WTC11 (cell line): ENCODE results near the gene ITM2C.

Experiments used
- EMX1 ChIP-seq: fragments of 250-450 bp; sonication (Bioruptor Pico); IDR thresholded peaks from 2 replicates; pipeline ENCODE4 v1.8.0; 2021; ENCODE audit warnings: mild to moderate bottlenecking
- JUN ChIP-seq: sonication (generic); formaldehyde crosslinking; IDR thresholded peaks from 2 replicates; pipeline ENCODE4 v1.8.0; 2023; ENCODE audit warnings: mild to moderate bottlenecking, missing genetic modification reagents
- NFYB ChIP-seq: sonication (generic); formaldehyde crosslinking; conservative IDR thresholded peaks from 2 replicates; pipeline ENCODE4 v1.8.0; 2022; ENCODE audit warnings: low read depth, missing genetic modification reagents
- NR1H2 ChIP-seq: sonication (generic); formaldehyde crosslinking; IDR thresholded peaks from 2 replicates; pipeline ENCODE4 v1.9.0; 2021; ENCODE audit warnings: mild to moderate bottlenecking, moderate library complexity, missing genetic modification reagents
- SMAD3 ChIP-seq: sonication (generic); formaldehyde crosslinking; IDR thresholded peaks from 2 replicates; pipeline ENCODE4 v1.8.0; 2022; ENCODE audit warnings: missing genetic modification reagents, mild to moderate bottlenecking, borderline replicate concordance
- ZNF263 ChIP-seq: sonication (generic); formaldehyde crosslinking; IDR thresholded peaks from 2 replicates; pipeline ENCODE4 v1.8.1; 2022; ENCODE audit warnings: low read depth, mild to moderate bottlenecking, moderate library complexity, missing genetic modification reagents
- TF ChIP-seq, protein P1 (sequence below): fragments of 200-600 bp; IDR thresholded peaks from 2 replicates; pipeline ENCODE4 v1.8.0; 2022; ENCODE audit warnings: antibody characterized with exemption
- TF ChIP-seq, protein P2 (sequence below): sonication (generic); formaldehyde crosslinking; conservative IDR thresholded peaks from 2 replicates; pipeline ENCODE4 v1.8.1; 2023; ENCODE audit warnings: mild to moderate bottlenecking, low read depth, missing genetic modification reagents, moderate library complexity
- TF ChIP-seq, protein P3 (sequence below): sonication (generic); formaldehyde crosslinking; IDR thresholded peaks from 2 replicates; pipeline ENCODE4 v1.8.1; 2023; ENCODE audit warnings: mild to moderate bottlenecking, missing genetic modification reagents, moderate library complexity
- TF ChIP-seq, protein P4 (sequence below): sonication (generic); formaldehyde crosslinking; IDR thresholded peaks from 2 replicates; pipeline ENCODE4 v1.8.1; 2023; ENCODE audit warnings: mild to moderate bottlenecking, missing genetic modification reagents

DNA sequence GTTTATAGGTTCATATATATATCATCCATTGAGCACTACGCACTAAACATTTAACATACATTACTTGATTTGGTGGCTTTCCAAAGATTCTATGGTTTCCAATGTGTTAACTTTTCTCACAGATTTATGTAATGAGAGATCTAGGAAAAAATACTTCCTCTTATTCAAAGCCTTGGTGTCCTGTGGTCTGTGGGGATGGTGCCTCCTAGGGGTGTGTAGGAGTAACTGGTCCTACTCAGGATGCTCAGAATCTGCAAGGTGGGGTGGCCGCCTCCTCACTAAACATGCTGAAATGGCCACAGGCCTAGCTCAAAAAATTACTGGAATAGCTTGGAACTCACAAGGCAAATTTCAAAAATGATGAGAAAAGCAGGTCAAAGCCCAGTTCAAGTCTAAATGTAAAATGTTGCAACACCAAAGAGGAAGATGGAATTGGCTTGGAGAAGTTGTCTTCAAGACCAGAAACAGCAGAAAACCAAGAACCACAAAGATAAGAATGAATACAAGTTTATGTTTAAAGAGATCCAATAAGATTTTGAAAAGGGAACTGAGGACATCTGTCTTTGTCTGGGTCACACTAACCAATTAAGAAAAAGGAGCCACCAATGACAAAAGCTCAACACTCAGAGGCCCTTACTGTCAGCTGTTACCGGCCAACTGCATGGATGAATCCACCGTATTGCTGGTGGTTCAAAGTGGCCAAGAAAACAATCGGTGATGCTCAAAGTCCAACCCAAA lies 48.8 kb downstream of the ITM2C start:
- TF ChIP-seq, protein P1, sequence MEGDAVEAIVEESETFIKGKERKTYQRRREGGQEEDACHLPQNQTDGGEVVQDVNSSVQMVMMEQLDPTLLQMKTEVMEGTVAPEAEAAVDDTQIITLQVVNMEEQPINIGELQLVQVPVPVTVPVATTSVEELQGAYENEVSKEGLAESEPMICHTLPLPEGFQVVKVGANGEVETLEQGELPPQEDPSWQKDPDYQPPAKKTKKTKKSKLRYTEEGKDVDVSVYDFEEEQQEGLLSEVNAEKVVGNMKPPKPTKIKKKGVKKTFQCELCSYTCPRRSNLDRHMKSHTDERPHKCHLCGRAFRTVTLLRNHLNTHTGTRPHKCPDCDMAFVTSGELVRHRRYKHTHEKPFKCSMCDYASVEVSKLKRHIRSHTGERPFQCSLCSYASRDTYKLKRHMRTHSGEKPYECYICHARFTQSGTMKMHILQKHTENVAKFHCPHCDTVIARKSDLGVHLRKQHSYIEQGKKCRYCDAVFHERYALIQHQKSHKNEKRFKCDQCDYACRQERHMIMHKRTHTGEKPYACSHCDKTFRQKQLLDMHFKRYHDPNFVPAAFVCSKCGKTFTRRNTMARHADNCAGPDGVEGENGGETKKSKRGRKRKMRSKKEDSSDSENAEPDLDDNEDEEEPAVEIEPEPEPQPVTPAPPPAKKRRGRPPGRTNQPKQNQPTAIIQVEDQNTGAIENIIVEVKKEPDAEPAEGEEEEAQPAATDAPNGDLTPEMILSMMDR = 0 out of 2 replicates have a peak, but pooled peaks have one; percentile 25
- TF ChIP-seq, protein P2, sequence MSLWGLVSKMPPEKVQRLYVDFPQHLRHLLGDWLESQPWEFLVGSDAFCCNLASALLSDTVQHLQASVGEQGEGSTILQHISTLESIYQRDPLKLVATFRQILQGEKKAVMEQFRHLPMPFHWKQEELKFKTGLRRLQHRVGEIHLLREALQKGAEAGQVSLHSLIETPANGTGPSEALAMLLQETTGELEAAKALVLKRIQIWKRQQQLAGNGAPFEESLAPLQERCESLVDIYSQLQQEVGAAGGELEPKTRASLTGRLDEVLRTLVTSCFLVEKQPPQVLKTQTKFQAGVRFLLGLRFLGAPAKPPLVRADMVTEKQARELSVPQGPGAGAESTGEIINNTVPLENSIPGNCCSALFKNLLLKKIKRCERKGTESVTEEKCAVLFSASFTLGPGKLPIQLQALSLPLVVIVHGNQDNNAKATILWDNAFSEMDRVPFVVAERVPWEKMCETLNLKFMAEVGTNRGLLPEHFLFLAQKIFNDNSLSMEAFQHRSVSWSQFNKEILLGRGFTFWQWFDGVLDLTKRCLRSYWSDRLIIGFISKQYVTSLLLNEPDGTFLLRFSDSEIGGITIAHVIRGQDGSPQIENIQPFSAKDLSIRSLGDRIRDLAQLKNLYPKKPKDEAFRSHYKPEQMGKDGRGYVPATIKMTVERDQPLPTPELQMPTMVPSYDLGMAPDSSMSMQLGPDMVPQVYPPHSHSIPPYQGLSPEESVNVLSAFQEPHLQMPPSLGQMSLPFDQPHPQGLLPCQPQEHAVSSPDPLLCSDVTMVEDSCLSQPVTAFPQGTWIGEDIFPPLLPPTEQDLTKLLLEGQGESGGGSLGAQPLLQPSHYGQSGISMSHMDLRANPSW (CRISPR knock-in tag) = no peak
- TF ChIP-seq NR1H2 (CRISPR knock-in tag) = no peak
- TF ChIP-seq, protein P3, sequence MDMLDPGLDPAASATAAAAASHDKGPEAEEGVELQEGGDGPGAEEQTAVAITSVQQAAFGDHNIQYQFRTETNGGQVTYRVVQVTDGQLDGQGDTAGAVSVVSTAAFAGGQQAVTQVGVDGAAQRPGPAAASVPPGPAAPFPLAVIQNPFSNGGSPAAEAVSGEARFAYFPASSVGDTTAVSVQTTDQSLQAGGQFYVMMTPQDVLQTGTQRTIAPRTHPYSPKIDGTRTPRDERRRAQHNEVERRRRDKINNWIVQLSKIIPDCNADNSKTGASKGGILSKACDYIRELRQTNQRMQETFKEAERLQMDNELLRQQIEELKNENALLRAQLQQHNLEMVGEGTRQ (CRISPR knock-in tag) = no peak
- TF ChIP-seq NFYB (CRISPR knock-in tag) = no peak
- TF ChIP-seq, protein P4, sequence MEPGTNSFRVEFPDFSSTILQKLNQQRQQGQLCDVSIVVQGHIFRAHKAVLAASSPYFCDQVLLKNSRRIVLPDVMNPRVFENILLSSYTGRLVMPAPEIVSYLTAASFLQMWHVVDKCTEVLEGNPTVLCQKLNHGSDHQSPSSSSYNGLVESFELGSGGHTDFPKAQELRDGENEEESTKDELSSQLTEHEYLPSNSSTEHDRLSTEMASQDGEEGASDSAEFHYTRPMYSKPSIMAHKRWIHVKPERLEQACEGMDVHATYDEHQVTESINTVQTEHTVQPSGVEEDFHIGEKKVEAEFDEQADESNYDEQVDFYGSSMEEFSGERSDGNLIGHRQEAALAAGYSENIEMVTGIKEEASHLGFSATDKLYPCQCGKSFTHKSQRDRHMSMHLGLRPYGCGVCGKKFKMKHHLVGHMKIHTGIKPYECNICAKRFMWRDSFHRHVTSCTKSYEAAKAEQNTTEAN (CRISPR knock-in tag) = no peak
- TF ChIP-seq ZNF263 (CRISPR knock-in tag) = no peak
- TF ChIP-seq EMX1 (CRISPR knock-in tag) = no peak
- TF ChIP-seq JUN = no peak
- no peak for TF ChIP-seq SMAD3 (CRISPR knock-in tag)
